T-helper 9 cell (primary cell): ENCODE measurements around the gene RHO.
"Not testable (repeated sequence)": the region's sequence is repeated elsewhere in the genome, so short reads cannot be mapped to it uniquely, and the experiment has no call there.

ENCODE experiments used
- DNase-seq: peaks from one replicate; pipeline ENCODE4 v3.0.0-alpha.2; 2020

Gene RHO

GRCh38 chr3:129499604-129500333 is 28.7 kb upstream of the RHO start:
- DNase-seq, result not testable (repeated sequence)

DNA sequence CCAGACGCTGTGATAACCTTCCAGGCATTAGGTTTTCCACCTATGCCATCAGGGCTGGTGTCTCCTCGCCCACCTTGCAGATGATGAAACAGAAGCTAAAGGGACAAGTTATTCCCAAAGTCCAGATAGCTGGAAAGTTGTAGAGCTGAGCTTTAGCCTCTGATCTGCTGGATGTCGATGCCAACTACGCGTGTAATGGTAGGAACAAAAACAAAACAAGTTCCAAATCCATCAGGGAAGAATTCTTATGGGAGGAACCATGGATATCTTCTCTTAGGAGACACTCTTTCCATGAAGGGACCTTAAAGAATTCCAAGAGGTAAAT is 28.1 kb upstream of the RHO start:
- DNase-seq, result no peak

DNA sequence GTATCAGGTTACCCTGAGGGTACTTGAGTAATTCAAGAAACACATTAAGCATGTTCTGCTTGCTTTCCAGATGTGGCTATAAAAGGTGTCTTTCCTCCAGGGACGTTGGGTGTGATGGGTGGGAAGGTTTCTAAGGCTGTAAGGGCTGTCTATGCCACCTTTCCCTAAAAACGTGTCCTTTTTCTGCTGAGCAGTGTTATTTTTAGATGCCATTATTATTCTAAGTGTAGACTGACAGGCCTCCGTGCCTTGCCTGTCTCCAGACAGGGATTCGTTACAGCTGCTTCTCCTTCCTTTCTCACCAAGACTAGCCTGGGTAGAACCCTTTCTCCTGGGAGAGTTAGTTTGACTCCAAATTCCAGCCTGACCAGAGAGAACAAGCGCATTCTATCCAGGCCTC is 26.8 kb upstream of the RHO start:
- DNase-seq, result no peak

GRCh38 chr3:129502641-129503408 is 25.6 kb upstream of the RHO start:
- no peak for DNase-seq

- DNase-seq, result no peak
Observed at GRCh38 chr3:129503471-129504291, 24.8 kb upstream of the RHO start.

DNA sequence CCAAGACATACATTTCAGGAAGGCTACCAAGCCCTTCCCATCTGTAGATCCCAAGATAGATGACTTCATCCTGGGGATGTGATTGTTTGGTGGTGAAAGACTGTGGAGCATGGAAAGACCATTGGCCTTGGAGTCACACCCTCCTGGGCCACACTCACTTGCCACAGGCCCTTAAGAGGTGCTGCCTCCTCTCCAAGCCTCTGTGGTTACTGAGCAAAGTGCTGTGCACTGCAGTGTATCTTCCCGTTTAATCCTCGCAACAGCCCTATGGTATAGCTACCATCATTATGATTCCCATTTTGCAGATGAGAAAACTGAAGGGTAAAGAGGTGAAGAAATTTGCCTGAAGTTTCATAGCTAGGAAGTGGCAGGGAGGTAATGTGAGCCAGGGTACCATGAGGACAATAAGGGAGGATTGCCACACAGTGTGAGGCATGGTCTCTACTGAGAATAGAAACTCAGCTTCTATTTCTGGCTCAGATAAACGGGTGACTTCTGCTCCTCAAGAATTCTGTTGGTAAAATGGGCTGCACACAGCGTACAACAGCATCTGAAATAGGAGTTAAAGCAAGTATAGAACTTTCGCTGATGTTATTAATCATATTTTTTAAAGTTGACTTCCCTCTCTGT is 23.9 kb upstream of the RHO start:
- DNase-seq, result no peak

GRCh38 chr3:129505341-129505740 is 23.1 kb upstream of the RHO start:
- DNase-seq, result no peak

DNA sequence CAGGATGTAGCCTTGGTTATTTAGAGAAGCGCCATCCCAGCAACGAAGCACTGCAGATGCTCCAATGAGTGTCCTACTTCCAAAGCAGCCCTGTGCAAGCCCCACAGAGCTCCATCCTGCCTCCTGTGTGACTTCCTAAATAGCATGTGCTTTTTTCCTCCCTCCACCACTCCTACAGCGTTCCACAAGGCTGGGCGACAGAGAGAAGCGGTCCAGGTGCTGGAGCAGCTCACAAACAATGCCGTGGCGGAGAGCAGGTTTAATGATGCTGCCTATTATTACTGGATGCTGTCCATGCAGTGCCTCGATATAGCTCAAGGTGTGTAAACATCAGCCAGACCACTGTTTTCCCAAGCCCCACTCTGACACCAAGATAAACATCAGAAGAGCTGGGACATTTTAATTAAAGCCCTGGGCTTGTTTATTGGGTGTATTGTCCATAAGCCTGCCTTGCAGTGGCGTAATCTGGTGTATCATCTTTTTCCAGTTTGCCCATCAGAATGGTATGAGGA is 22.2 kb upstream of the RHO start:
- no peak for DNase-seq

GRCh38 chr3:129507181-129507831 is 21.1 kb upstream of the RHO start:
- no peak for DNase-seq

- DNase-seq, result no peak
Observed at GRCh38 chr3:129512595-129512994, 15.8 kb upstream of the RHO start.

DNA sequence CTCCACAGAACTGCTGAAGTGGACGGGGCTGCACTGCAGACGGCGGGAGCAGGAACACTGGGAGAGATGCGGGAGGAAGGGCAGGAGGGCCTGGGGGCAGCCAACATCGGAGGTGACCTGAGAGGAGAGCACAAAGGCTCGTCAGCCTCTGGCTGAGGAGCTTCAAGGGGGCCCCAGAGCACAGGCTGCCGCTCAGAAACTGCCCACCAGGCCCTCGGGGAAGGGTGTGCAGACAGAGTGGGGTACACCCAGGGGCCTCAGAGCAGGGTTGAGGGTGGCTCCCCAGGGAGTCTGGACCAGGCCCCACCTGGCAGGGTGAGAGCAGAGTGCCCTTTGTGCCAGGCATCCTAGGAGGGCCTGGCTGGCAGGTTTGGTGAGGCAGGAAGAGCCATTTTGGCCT is 14.7 kb upstream of the RHO start:
- DNase-seq, result no peak

DNA sequence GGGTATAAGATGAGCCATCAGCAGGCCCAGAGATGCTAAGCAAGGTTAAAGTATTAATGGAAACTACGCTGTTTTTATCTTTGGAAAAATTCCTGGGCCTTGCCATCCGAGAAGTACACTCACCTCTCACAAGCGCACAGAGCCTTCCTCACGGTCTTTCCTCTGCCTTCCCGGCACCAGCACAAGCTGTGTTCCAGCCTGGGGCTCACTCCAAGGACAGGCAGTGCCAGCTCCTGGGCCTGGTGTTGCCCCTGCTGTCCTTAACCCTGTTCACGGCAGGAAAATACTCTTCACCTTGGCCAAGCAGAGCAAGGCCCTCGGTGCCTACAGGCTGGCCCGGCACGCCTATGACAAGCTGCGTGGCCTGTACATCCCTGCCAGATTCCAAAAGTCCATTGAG is 14.3 kb upstream of the RHO start:
- DNase-seq, result no peak

DNA sequence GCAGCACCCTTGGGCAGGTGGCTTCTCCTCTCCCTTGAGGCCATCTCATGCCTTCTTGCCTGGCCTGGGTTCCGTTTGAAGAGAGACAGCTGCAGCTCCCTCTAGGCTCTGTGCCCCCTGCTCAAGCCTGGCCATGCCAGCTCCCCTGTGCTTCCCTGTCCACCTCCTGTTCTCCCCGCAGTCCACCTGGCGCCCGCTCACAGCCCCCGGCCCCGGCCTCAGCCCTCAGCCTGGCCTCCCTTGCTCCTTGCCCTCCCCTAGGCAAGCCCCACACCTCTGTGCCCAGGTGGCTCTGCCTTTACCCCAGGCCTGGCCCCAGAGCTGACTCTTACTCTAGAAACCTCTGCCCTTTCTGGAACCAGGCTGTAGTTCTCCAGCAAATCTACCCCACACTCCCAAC is 13.9 kb upstream of the RHO start:
- no peak for DNase-seq

GRCh38 chr3:129515108-129515820 is 13.2 kb upstream of the RHO start:
- DNase-seq, result not testable (repeated sequence)

- DNase-seq, result not testable (repeated sequence)
Observed at GRCh38 chr3:129515821-129516432, 12.5 kb upstream of the RHO start.

GRCh38 chr3:129517516-129517915 is 10.9 kb upstream of the RHO start:
- no peak for DNase-seq

DNA sequence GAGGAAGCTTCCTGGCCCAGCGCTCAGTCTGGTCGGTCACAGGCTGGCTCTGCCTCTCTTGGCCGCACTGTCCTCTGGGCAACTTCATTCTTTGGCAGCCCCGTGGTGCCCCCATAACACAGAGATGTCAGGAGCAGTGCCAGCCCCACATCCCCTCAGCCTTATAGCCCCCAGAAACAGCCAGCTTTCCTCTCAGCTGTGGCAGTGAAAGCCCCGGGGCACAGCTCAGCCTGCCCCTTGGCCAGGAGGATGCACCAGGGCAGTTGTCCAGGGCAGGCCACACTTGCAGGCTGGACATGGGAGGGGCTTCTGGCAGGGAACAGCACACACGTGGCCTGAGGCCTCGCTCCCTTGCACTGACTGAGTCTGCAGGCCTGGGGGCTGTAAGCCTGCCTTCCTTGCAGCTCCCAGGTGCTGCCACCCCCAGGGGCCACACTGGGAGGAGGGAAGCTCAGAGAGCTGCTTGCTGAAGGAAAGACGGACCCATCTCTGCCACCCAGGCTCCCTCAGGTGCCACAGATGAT is 10.3 kb upstream of the RHO start:
- DNase-seq, result no peak

DNA sequence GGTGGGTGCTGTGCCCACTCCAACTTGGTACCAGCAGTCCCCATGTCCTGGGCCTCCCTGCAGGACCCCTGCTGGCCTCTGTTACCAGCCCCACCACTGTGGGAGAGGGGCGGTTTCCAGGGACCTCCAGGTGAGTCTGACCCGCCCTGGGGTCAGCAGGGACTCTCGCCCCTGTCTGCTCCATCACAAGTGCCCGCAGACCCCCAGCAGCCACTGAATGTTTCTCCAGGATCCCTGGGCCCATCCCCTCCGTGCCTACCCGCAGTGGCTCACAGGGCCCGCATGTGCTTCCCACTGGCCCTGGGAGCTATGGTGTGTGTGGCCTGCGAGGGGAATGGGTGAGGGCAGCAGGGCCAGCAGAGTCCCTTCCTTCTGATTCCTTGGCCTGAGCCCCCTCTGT is 9.9 kb upstream of the RHO start:
- DNase-seq, result no peak

DNA sequence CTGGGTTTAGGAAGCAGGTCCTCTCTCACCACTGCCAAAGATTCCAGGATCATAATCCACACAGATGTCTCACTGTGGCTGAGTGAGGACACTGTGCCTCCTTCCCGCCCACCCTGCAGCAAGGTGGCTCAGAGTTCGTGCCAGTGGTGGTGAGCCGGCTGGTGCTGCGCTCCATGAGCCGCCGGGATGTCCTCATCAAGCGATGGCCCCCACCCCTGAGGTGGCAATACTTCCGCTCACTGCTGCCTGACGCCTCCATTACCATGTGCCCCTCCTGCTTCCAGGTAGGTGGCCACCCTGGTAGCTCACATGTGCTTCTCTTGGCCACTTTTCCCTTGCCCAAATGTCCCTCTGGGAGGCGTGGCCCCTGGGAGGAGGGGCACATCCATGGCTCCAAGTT is 9.0 kb upstream of the RHO start:
- no peak for DNase-seq

DNA sequence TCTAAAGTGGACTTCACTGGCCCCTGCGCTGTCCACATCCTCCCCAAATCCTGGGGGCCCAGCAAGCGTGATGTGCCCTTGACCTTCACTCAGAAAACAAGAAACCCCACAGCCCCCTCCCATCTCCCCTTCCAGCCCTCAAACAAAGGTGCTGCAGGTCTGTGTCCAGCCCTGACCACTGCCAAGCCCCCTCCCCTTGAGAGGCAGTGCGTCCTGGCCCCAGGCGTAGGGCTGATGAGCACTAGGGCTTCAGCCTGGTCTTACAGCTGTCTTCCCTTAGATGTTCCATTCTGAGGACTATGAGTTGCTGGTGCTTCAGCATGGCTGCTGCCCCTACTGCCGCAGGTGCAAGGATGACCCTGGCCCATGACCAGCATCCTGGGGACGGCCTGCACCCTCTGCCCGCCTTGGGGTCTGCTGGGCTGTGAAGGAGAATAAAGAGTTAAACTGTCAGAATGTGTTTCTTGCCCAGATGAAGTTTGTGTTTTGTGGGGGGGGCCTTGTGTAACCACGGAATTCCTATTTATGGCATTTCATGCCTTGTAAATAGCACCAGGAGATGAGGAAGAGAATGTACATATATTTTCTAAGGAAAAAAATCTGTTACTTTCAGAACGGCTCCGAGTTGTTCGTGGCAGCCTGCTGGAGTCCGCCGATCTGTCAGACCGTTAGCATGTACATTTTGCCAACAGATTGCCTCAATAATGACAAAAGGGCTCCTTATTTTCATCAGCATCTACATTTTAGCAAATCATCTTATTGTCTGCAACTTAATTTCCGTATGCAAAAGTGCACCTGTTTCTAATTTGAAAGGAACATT is 8.3 kb upstream of the RHO start:
- DNase-seq, result no peak
